MCF 10A (cell line): ENCODE data around the gene PDHB. TPM values are rescaled to one million over a fixed set of nuclear protein-coding genes. Genes with fewer than 3 reads are reported as not detected.
A peak's percentile ranks its signal among the peaks of the same experiment; 100 is the strongest.

ENCODE experiments used
- BruUV-seq: library from RNA; stranded (reverse); fragments of 400-500 nt; replicated peaks from 2 replicates; lab custom pipeline; 2021; lab: Mats Ljungman, UMichigan
- CTCF ChIA-PET: fragments of 300-600 bp; sonication (Branson Sonifier 250); formaldehyde crosslinking; extraction: SDS; loops from one replicate; lab custom pipeline; 2021; ENCODE audit warnings: antibody characterized with exemption, inconsistent platforms; lab: Yijun Ruan, JAX
- POLR2A ChIA-PET: fragments of 300-600, 350-650 bp; sonication (Branson Sonifier 250); formaldehyde crosslinking; extraction: SDS; loops from one replicate; lab custom pipeline; 2020; ENCODE audit warnings: antibody characterized with exemption, inconsistent platforms; lab: Yijun Ruan, JAX
- DNase-seq: peaks from one replicate; pipeline ENCODE4 v3.0.0-alpha.2; 2018; ENCODE audit not compliant: unreplicated experiment
- H3K27ac Mint-ChIP-seq: one replicate; pipeline ENCODE4 v1.8.0; 2022; ENCODE audit warnings: mild to moderate bottlenecking, low read depth, mixed read lengths; ENCODE audit not compliant: unreplicated experiment
- H3K27me3 Mint-ChIP-seq: one replicate; pipeline ENCODE4 v1.8.0; 2022; ENCODE audit warnings: mixed read lengths; ENCODE audit not compliant: insufficient read depth, unreplicated experiment
- H3K36me3 Mint-ChIP-seq: one replicate; pipeline ENCODE4 v1.8.0; 2022; ENCODE audit warnings: mild to moderate bottlenecking, moderate library complexity, mixed read lengths; ENCODE audit not compliant: insufficient read depth, unreplicated experiment
- H3K4me1 Mint-ChIP-seq: one replicate; pipeline ENCODE4 v1.8.0; 2022; ENCODE audit warnings: mixed read lengths; ENCODE audit not compliant: insufficient read depth, unreplicated experiment
- H3K4me3 Mint-ChIP-seq: one replicate; pipeline ENCODE4 v1.8.0; 2022; ENCODE audit warnings: mild to moderate bottlenecking, moderate library complexity, mixed read lengths; ENCODE audit not compliant: unreplicated experiment
- H3K9me3 Mint-ChIP-seq: one replicate; pipeline ENCODE4 v1.8.0; 2022; ENCODE audit warnings: mixed read lengths; ENCODE audit not compliant: unreplicated experiment
- intact Hi-C: fragments of 100-400 bp; cut with micrococcal nuclease; formaldehyde crosslinking; loops from 2 replicates; pipeline ENCODE4 v1.14.1; 2022
- total RNA-seq: library from RNA; stranded (reverse); gene quantifications from 2 replicates; pipeline ENCODE4 v1.2.3, GENCODE V29; 2022
- TF ChIP-seq, protein P1 (sequence below): fragments of 200-600 bp; IDR thresholded peaks from one replicate; pipeline ENCODE4 v1.8.0; 2022; ENCODE audit warnings: antibody characterized with exemption, mild to moderate bottlenecking; ENCODE audit not compliant: unreplicated experiment

The PDHB gene
- total RNA-seq, 1 experiment from 2014 or later, result 62.2 TPM

DNA sequence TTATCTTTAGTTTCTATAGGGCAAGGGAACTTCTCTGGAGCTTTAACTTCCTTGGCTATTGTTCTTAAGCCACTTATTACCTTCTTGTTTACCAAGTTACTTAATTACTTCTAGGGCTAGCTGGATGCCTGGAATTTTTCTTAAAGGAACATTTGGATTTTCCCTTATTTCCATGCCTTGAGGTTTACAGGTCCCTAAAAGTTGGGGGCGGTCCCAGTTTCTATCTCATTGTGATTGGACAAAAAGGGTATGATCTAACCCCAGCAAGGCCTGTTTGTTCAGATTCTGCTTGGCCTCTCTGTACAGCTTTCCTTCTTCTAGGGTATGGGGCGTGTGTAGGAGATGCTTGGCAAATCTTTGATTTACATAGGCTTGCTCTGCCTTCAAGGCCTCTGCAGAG is 17.4 kb downstream of the PDHB start:
- Mint-ChIP-seq H3K27ac (no peak overlapping the region), H3K36me3 (peaks cover 54% of the 10 kb centered on the region), H3K4me1 (peaks cover 5% of the 10 kb centered on the region), H3K9me3 (no peaks in the 10 kb centered on the region), H3K4me3 (no peak overlapping the region), H3K27me3 (no peaks in the 10 kb centered on the region)
- DNase-seq, result no peak
- intact Hi-C loops, result no loop called here
- TF ChIP-seq, protein P1, sequence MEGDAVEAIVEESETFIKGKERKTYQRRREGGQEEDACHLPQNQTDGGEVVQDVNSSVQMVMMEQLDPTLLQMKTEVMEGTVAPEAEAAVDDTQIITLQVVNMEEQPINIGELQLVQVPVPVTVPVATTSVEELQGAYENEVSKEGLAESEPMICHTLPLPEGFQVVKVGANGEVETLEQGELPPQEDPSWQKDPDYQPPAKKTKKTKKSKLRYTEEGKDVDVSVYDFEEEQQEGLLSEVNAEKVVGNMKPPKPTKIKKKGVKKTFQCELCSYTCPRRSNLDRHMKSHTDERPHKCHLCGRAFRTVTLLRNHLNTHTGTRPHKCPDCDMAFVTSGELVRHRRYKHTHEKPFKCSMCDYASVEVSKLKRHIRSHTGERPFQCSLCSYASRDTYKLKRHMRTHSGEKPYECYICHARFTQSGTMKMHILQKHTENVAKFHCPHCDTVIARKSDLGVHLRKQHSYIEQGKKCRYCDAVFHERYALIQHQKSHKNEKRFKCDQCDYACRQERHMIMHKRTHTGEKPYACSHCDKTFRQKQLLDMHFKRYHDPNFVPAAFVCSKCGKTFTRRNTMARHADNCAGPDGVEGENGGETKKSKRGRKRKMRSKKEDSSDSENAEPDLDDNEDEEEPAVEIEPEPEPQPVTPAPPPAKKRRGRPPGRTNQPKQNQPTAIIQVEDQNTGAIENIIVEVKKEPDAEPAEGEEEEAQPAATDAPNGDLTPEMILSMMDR, result no peak
- CTCF ChIA-PET, result interaction anchor here (0.7 to 4.7 kb wide), 19 partner anchors 8 to 118 kb away, joined by 3 to 32 read pairs (median 12); partner anchors contain the start of gene HTD2
- POLR2A ChIA-PET, result interaction anchor here (0.9 to 2.3 kb wide), 3 partner anchors 15 to 95 kb away, joined by 3 to 16 read pairs (median 4); partner anchors contain the start of gene PXK
- no TSS peak for BruUV-seq

DNA sequence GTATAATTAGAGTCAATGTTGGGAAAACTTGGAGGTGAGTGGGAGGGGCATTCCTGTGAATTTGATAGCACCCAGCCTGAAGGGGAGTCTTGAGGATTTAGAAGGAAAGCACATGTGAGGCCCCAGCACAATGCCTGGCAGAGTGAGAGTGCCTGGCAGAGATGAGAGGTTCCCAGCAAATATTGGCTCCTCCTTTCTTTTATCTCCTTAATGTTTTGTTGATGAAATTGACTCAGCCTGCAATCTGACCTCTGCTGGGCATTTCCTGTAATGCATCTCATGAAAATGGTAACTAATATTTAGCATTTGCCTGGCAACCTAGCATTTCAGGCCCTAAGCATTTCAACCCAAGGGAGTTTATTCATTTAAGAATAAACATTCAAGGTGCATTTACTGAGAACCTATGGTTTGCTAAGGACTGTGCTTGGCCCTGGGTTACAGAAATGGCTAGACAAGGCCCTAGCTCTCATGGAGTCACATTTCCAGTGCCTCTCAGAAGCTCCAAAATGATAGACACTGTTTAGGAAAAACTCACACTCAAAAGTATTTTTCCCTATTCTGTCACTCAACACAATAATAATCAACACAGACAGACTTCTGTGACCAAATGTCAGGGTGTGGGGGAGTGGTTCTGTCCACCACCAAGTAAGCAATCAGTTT is 19.0 kb downstream of the PDHB start:
- H3K27ac Mint-ChIP-seq, result no peak overlapping the region

GRCh38 chr3:58411851-58412830 is 21.5 kb downstream of the PDHB start:
- Mint-ChIP-seq H3K27ac (no peak overlapping the region), H3K9me3 (no peaks in the 10 kb centered on the region), H3K36me3 (peaks cover 61% of the 10 kb centered on the region), H3K4me1 (peaks cover 5% of the 10 kb centered on the region), H3K4me3 (no peak overlapping the region), H3K27me3 (no peaks in the 10 kb centered on the region)
- TF ChIP-seq, protein P1, result no peak
- CTCF ChIA-PET, result interaction anchor here (0.5 to 3.9 kb wide), 14 partner anchors 10 to 245 kb away, joined by 3 to 30 read pairs (median 5); partner anchors contain the start of genes HTD2 and RPP14
- DNase-seq, result no peak
- intact Hi-C loops, result loop anchor here (5.0 kb wide), 1 partner anchor 225 kb away; no protein-coding TSS in a partner anchor
- BruUV-seq, result no TSS peak
- POLR2A ChIA-PET, result interaction anchor here (0.7 to 2.7 kb wide), 3 partner anchors 8 to 234 kb away, joined by 3 to 8 read pairs (median 3); partner anchors contain the start of genes HTD2 and RPP14

More for the DNA sequence above, 19.0 kb downstream of the PDHB start:
- intact Hi-C loops, result loop anchor here (1.0 to 5.0 kb wide), 4 partner anchors 79 to 227 kb away; no protein-coding TSS in a partner anchor
- TF ChIP-seq, protein P1, result peak; percentile 66
- Mint-ChIP-seq H3K9me3 (no peaks in the 10 kb centered on the region), H3K4me3 (no peak overlapping the region), H3K27me3 (no peaks in the 10 kb centered on the region), H3K36me3 (peaks cover 58% of the 10 kb centered on the region), H3K4me1 (peaks cover 5% of the 10 kb centered on the region)
- POLR2A ChIA-PET, result interaction anchor here (0.9 to 2.3 kb wide), 3 partner anchors 19 to 107 kb away, joined by 3 to 16 read pairs (median 4); partner anchors contain the start of genes PDHB and PXK
- peak; percentile 74 for DNase-seq
- no TSS peak for BruUV-seq
- CTCF ChIA-PET, result interaction anchor here (0.6 to 4.7 kb wide), 27 partner anchors 9 to 237 kb away, joined by 3 to 32 read pairs (median 6); partner anchors contain the start of gene HTD2
